Inferior parietal cortex (tissue), 1 donor: ENCODE measurements around the gene TINAG.

Source experiments
- DNase-seq: peaks from one replicate; pipeline ENCODE4 v3.0.0-alpha.2; 2016; ENCODE audit errors: extremely low spot score

The TINAG gene

GRCh38 chr6:54427396-54427937 is 119.2 kb downstream of the TINAG start:
- no peak for DNase-seq

GRCh38 chr6:54428431-54428830 is 120.2 kb downstream of the TINAG start:
- no peak for DNase-seq

- no peak for DNase-seq
Observed at GRCh38 chr6:54431466-54431865, 123.2 kb downstream of the TINAG start.
